Esophagus muscularis mucosa (tissue), 4 donors: ENCODE data around the gene KCTD14. TPM values are rescaled to one million over a fixed set of nuclear protein-coding genes. Genes with fewer than 3 reads are reported as not detected.
"Not testable (repeated sequence)": the region's sequence is repeated elsewhere in the genome, so short reads cannot be mapped to it uniquely, and the experiment has no call there.

Experiments
- DNase-seq: peaks from one replicate; pipeline ENCODE4 v3.0.0-alpha.2; 2017; ENCODE audit errors: extremely low spot score
- H3K27ac ChIP-seq, 4 donors: fragments of 200-600 bp; sonication (generic); replicated peaks in 1 of 4; 1 replicate in 3 of 4; 2 replicates in 1 of 4; pipeline ENCODE4 v1.5.1; 2016 to 2019; ENCODE audit warnings: mild to moderate bottlenecking in 1 of 4
- H3K27me3 ChIP-seq, 4 donors: fragments of 200-600 bp; sonication (generic); one replicate each; pipeline versions ENCODE4 v1.5.1 to v1.6.0; 2016 to 2019
- H3K36me3 ChIP-seq, 4 donors: fragments of 200-600 bp; sonication (generic); one replicate each; pipeline ENCODE4 v1.5.1; 2016 to 2019
- H3K4me1 ChIP-seq, 4 donors: fragments of 200-600 bp; sonication (generic); one replicate each; pipeline ENCODE4 v1.5.1; 2016 to 2019
- H3K4me3 ChIP-seq, 4 donors: fragments of 200-600 bp; sonication (generic); 1 replicate in 2 of 4; 2 replicates in 2 of 4; pipeline ENCODE4 v1.5.1; 2016 to 2019; ENCODE audit warnings: mild to moderate bottlenecking in 4 of 4, moderate library complexity in 1 of 4
- H3K9me3 ChIP-seq, 4 donors: fragments of 200-600 bp; sonication (generic); 1 replicate in 3 of 4; 2 replicates in 1 of 4; pipeline ENCODE4 v1.5.1; 2016 to 2019
- EP300 ChIP-seq: sonication (generic); formaldehyde crosslinking; IDR thresholded peaks from one replicate; pipeline ENCODE4 v1.6.1; 2017; ENCODE audit warnings: antibody characterized with exemption
- POLR2A ChIP-seq: fragments of 450-650 bp; IDR thresholded peaks from one replicate; pipeline ENCODE4 v1.6.1; 2017; ENCODE audit warnings: antibody characterized with exemption, moderate library complexity, mild to moderate bottlenecking, low read depth
- POLR2AphosphoS5 ChIP-seq, 2 donors: sonication (generic); formaldehyde crosslinking; IDR thresholded peaks; one replicate each; pipeline ENCODE4 v1.6.1; 2017; ENCODE audit warnings: antibody characterized with exemption in 2 of 2
- WGBS: methylation state at CpG from one replicate; pipeline ENCODE4 v1.1.5; 2018; 5-methylcytosine and 5-hydroxymethylcytosine counted together
- intact Hi-C: fragments of 100-400 bp; cut with DNase I; formaldehyde crosslinking; loops from one replicate; pipeline ENCODE4 v1.15.1; 2023
- total RNA-seq, 4 donors: library from RNA; depleted of rRNA; stranded (reverse); fragments of >200 nt; gene quantifications; one replicate each; pipeline versions ENCODE4 v1.1.0 to v1.2.1, GENCODE V29; 2016
- TF ChIP-seq, protein P1 (sequence below), 3 experiments: fragments of 200-600 bp in 2 of 3; fragments of 450-650 bp in 1 of 3; sonication (generic) in 2 of 3; IDR thresholded peaks; one replicate each; pipeline ENCODE4 v1.5.1; 2017 to 2019; ENCODE audit warnings: antibody characterized with exemption in 3 of 3, mild to moderate bottlenecking in 2 of 3, moderate library complexity in 1 of 3

Gene KCTD14
- total RNA-seq, 4 donors from 2014 or later: 0.83 to 2.6 (median 1.3) TPM

DNA sequence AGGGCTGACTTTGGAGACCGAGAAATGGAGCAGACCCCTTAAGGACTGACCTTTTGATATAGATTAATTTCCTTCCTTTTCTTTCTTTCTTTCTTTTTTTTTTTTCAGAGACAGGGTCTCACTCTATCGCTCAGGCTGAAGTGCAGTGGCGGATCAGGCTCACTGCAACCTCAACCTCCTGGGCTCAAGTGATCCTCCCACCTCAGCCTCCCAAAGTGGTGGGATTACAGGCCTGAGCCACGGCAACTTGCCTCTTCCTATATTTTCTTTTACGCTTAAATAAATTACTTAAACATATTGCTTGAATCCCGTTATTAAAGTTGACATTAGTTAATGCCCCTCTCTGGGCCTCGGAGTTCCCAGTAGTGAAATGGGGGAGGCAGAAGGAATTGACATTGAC lies 350 bp upstream of the KCTD14 start:
- intact Hi-C loops: no loop called here
- WGBS: 75% methylated on average over 7 of the region's 7 CpGs
- Histone ChIP-seq H3K4me3 (peak overlapping the region; percentile 53 to 63 (median 56)), H3K9me3 (no peaks in the 10 kb centered on the region), H3K36me3 (no peaks in the 10 kb centered on the region), H3K27me3 (peaks cover 0 to 12% (median 0%) of the 10 kb centered on the region in 4 donors), H3K27ac (peak overlapping the region in 2 of 4 donors; percentile 45 to 48), H3K4me1 (peaks cover 0 to 15% (median 12%) of the 10 kb centered on the region in 4 donors)
- DNase-seq: no peak
- TF ChIP-seq POLR2AphosphoS5 (IDR thresholded peaks at IDR 0.05): no peak
- TF ChIP-seq EP300: no peak
- TF ChIP-seq, protein P1, sequence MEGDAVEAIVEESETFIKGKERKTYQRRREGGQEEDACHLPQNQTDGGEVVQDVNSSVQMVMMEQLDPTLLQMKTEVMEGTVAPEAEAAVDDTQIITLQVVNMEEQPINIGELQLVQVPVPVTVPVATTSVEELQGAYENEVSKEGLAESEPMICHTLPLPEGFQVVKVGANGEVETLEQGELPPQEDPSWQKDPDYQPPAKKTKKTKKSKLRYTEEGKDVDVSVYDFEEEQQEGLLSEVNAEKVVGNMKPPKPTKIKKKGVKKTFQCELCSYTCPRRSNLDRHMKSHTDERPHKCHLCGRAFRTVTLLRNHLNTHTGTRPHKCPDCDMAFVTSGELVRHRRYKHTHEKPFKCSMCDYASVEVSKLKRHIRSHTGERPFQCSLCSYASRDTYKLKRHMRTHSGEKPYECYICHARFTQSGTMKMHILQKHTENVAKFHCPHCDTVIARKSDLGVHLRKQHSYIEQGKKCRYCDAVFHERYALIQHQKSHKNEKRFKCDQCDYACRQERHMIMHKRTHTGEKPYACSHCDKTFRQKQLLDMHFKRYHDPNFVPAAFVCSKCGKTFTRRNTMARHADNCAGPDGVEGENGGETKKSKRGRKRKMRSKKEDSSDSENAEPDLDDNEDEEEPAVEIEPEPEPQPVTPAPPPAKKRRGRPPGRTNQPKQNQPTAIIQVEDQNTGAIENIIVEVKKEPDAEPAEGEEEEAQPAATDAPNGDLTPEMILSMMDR (IDR thresholded peaks at IDR 0.05): no peak
- no peak for TF ChIP-seq POLR2A

DNA sequence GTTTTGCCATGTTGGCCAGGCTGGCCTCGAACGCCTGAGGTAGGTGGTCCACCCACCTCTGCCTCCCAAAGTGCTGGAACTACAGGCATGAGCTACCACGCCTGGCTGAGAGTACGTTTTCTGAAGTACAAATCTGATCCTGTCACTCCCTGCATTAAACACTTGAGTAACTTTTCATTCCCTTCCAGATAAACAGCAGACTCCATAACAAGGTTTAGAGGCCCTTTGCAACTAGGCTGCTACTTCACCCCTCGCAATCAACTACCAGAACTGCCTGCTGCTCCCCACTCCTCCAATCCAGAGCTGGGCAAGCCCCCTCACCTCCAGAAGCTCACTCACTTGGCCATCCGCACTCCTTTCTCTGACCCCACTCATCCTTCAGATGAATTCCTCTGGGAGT lies 1.5 kb downstream of the KCTD14 start:
- DNase-seq: no peak
- intact Hi-C loops: no loop called here
- Histone ChIP-seq H3K4me1 (peaks cover 0 to 15% (median 12%) of the 10 kb centered on the region in 4 donors), H3K27me3 (peaks cover 0 to 12% (median 0%) of the 10 kb centered on the region in 4 donors), H3K36me3 (peaks cover 0 to 1% (median 0%) of the 10 kb centered on the region in 4 donors), H3K27ac (no peak overlapping the region), H3K4me3 (no peak overlapping the region), H3K9me3 (no peaks in the 10 kb centered on the region)
- WGBS: 83% methylated on average over 6 of the region's 6 CpGs
- TF ChIP-seq EP300 (no peak), POLR2A (no peak), POLR2AphosphoS5 (IDR thresholded peaks at IDR 0.05) (no peak)
- TF ChIP-seq, protein P1 (IDR thresholded peaks at IDR 0.05): no peak

DNA sequence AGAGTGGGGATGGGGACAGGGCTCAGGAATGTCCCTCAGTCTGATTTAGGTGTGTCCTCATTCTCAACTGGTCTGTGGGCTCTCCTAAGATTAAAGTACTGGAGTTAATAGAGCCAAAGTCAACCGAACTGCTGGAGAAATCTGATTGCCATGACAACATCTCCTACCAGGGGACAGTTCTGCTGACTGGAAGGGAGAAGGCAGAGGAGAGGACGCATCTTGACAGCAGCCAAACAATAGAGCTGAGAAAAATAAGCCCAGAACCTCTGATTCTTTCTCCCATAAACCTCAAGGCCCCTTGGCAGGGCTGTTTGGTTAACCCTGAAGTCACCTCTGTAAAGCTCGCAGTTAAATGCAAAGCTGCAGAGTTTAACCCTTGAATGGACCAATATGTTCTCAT lies 2.8 kb downstream of the KCTD14 start:
- Histone ChIP-seq H3K27ac (no peak overlapping the region), H3K36me3 (peaks cover 0 to 9% (median 0%) of the 10 kb centered on the region in 4 donors), H3K4me1 (peaks cover 0 to 15% (median 12%) of the 10 kb centered on the region in 4 donors), H3K27me3 (peaks cover 0 to 12% (median 0%) of the 10 kb centered on the region in 4 donors), H3K9me3 (no peaks in the 10 kb centered on the region), H3K4me3 (no peak overlapping the region)
- no peak for TF ChIP-seq EP300
- TF ChIP-seq POLR2A: no peak
- WGBS: 62% methylated on average over 3 of the region's 3 CpGs
- intact Hi-C loops: no loop called here
- no peak for DNase-seq

DNA sequence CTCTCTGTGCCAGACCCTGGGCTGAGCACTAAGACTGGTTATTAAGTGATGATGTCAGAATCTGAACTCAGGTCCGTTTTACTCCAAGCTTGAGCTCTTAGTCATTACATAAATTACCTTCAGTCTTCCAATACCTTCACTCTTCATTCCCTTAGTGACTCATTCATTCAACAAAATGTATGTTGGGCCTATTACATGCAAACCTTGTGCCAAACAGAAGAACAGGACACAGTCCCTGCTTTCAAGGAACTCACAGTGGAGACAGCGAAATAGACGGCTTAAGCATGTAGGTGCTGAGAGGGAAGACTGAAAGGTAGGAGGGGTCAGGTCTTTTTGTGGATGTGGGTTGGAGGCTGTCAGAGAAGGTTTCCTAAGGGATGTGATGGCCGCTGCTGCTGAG lies 3.3 kb downstream of the KCTD14 start:
- H3K27ac ChIP-seq: no peak overlapping the region
- no peaks in the 10 kb centered on the region for H3K9me3 ChIP-seq
- no peak overlapping the region for H3K4me3 ChIP-seq
- TF ChIP-seq POLR2A (no peak), POLR2AphosphoS5 (IDR thresholded peaks at IDR 0.05) (no peak), EP300 (no peak)
- TF ChIP-seq, protein P1 (IDR thresholded peaks at IDR 0.05): no peak
- DNase-seq: no peak
- peaks cover 0 to 15% (median 12%) of the 10 kb centered on the region in 4 donors for H3K4me1 ChIP-seq
- H3K27me3 ChIP-seq: peaks cover 0 to 12% (median 0%) of the 10 kb centered on the region in 4 donors
- WGBS: 76% methylated on average over 4 of the region's 4 CpGs
- intact Hi-C loops: no loop called here
- peaks cover 0 to 9% (median 0%) of the 10 kb centered on the region in 4 donors for H3K36me3 ChIP-seq

DNA sequence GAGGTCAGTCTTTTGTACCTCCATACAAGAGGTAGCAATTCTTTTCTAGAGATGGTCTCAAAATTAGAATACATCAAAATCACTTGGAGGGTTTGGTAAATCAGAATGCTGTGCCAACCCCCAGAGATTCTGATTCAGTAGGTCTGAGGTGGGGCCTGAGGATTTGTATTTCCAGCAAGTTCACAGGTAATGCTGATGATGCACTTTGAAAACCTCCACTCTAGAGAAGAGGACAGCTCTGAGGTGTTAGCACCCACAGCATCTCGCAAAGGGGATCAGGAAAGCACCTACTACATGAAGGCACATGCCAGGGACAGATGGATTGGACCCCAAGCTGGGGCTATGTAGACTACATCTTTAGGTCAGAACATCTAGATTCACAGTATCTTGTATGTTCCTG lies 7.2 kb downstream of the KCTD14 start:
- intact Hi-C loops: no loop called here
- no peak for DNase-seq
- H3K27me3 ChIP-seq: no peaks in the 10 kb centered on the region
- no peaks in the 10 kb centered on the region for H3K9me3 ChIP-seq
- 100% methylated on average over 1 of the region's 1 CpG for WGBS
- TF ChIP-seq POLR2AphosphoS5 (IDR thresholded peaks at IDR 0.05): no peak
- TF ChIP-seq, protein P1 (IDR thresholded peaks at IDR 0.05): no peak
- no peak for TF ChIP-seq POLR2A
- no peak for TF ChIP-seq EP300
- peaks cover 0 to 9% (median 0%) of the 10 kb centered on the region in 4 donors for H3K36me3 ChIP-seq
- H3K27ac ChIP-seq: no peak overlapping the region
- no peaks in the 10 kb centered on the region for H3K4me1 ChIP-seq
- no peak overlapping the region for H3K4me3 ChIP-seq

DNA sequence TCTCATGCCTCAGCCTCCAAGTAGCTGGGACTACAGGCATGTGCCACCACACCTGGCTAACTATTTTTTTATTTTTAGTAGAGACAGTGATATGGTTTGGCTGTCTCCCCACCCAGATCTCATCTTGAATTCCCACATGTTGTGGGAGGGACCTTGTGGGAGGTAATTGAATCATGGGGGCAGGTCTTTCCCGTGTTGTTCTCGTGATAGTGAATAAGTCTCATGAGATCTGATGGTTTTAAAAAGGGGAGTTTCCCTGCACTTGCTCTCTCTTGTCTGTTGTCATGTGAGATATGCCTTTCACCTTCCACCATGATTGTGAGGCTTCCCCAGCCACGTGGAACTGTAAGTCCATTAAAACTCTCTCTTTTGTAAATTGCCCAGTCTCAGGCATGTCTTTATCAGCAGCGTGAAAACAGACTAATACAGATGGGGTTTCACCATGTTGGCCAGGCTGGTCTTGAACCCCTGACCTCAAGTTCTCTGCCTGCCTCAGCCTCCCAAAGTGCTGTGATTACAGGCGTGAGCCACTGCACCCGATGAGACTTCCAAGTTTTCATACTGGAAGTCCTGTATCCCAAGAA lies 8.0 kb downstream of the KCTD14 start:
- H3K27me3 ChIP-seq, H3K36me3 ChIP-seq, H3K4me1 ChIP-seq, H3K9me3 ChIP-seq, H3K4me3 ChIP-seq, intact Hi-C loops, H3K27ac ChIP-seq, DNase-seq: not testable (repeated sequence)
- 80% methylated on average over 6 of the region's 6 CpGs for WGBS
